AG04449 (cell line): ENCODE data around the gene ACKR1.

Source experiments
- CTCF ChIA-PET: fragments of 350-600 bp; formaldehyde crosslinking; extraction: SDS; loops from one replicate; lab custom pipeline; 2021; ENCODE audit warnings: antibody characterized with exemption; lab: Yijun Ruan, JAX
- POLR2A ChIA-PET: fragments of 400-600, 350-600 bp; formaldehyde crosslinking; extraction: SDS; loops from one replicate; lab custom pipeline; 2020; ENCODE audit warnings: antibody characterized with exemption, inconsistent platforms; lab: Yijun Ruan, JAX
- DNase-seq: peaks from one replicate; pipeline ENCODE4 v3.0.0-alpha.2; 2010; ENCODE audit warnings: low read depth, low spot score
- H3K4me3 ChIP-seq: 2 replicates; pipeline ENCODE4 v1.5.1; 2011; ENCODE audit warnings: low read depth, mild to moderate bottlenecking, control low read depth, low read length
- CTCF ChIP-seq: IDR thresholded peaks from one replicate; pipeline ENCODE4 v1.5.1; 2011; ENCODE audit warnings: mild to moderate bottlenecking, moderate library complexity, low read length, control low read depth, inconsistent platforms; ENCODE audit not compliant: insufficient read depth; ENCODE audit errors: missing control alignments

The ACKR1 gene

GRCh38 chr1:159211331-159212136 lies 6.9 kb downstream of the ACKR1 start:
- CTCF ChIA-PET: interaction anchor here (0.9 to 10.0 kb wide), 13 partner anchors 8 to 577 kb away, joined by 3 to 119 read pairs (median 6); partner anchors contain the start of gene ACKR1

GRCh38 chr1:159212596-159212995 lies 7.9 kb downstream of the ACKR1 start:
- no peak for DNase-seq
- no peak for TF ChIP-seq CTCF
- ChIA-PET POLR2A (no interaction called here), CTCF (interaction anchor here (0.6 to 10.0 kb wide), 14 partner anchors 8 to 679 kb away, joined by 3 to 119 read pairs (median 11); partner anchors contain the start of gene ACKR1)
- no peak overlapping the region for H3K4me3 ChIP-seq

More at GRCh38 chr1:159211331-159212136, 6.9 kb downstream of the ACKR1 start:
- TF ChIP-seq CTCF: peak; percentile 78
- no peak for DNase-seq
- POLR2A ChIA-PET: no interaction called here
- H3K4me3 ChIP-seq: no peak overlapping the region

GRCh38 chr1:159214149-159214760 lies 9.6 kb downstream of the ACKR1 start:
- H3K4me3 ChIP-seq: no peak overlapping the region
- DNase-seq: no peak
- POLR2A ChIA-PET: no interaction called here
- peak; percentile 85 for TF ChIP-seq CTCF
- CTCF ChIA-PET: interaction anchor here (0.7 to 10.0 kb wide), 22 partner anchors 8 to 677 kb away, joined by 3 to 119 read pairs (median 8); partner anchors contain the start of gene ACKR1

- TF ChIP-seq CTCF: no peak
- H3K4me3 ChIP-seq: no peak overlapping the region
- DNase-seq: no peak
- CTCF ChIA-PET: interaction anchor here (1.0 to 1.5 kb wide), 2 partner anchors 9 to 22 kb away, joined by 3 read pairs; no protein-coding TSS in a partner anchor
- POLR2A ChIA-PET: no interaction called here
These were observed 14.3 kb downstream of the ACKR1 start for GRCh38 chr1:159218649-159219636.

GRCh38 chr1:159222075-159222865 lies 17.6 kb downstream of the ACKR1 start:
- no peak for DNase-seq
- POLR2A ChIA-PET: no interaction called here
- H3K4me3 ChIP-seq: no peak overlapping the region
- CTCF ChIA-PET: interaction anchor here (0.9 to 1.8 kb wide), 3 partner anchors 9 to 11 kb away, joined by 3 to 11 read pairs (median 4); no protein-coding TSS in a partner anchor
- no peak for TF ChIP-seq CTCF
